ENCODE data around the gene PWP2. TPM values are rescaled to one million over a fixed set of nuclear protein-coding genes. Genes with fewer than 3 reads are reported as not detected.

PWP2 gene
- total and polyA plus RNA-seq, 11 donors, result 0.70 to 10.2 (median 5.0) TPM; not detected in 1

DNA sequence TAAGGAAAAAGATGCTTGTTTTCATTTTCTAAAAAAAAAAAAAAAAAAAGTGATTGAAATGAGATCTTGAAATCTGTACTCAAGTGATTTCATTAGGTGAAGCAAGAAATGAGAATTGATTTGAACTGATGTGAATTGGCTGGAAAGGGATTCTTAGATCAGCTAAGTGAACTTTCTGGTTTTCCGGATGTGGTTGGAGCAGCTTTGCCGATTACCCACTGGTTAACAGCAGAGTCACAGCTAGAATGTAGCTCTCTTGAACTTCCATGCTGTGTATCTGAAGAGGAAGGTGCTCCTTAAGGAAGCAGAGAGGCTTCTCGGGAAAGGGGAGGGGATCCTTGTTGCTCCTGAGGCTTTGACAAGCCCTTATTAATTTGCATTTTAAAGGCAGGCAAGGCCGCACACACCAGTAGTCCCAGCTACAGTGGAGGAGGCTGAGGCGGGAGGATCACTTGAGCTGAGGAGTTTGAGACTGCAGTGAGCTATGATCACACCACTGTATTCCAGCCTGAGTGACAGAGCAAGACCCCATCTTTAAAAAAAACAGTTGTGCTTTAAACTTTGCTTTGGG, 28.7 kb upstream of the PWP2 start:
- TF ChIP-seq, protein P1, sequence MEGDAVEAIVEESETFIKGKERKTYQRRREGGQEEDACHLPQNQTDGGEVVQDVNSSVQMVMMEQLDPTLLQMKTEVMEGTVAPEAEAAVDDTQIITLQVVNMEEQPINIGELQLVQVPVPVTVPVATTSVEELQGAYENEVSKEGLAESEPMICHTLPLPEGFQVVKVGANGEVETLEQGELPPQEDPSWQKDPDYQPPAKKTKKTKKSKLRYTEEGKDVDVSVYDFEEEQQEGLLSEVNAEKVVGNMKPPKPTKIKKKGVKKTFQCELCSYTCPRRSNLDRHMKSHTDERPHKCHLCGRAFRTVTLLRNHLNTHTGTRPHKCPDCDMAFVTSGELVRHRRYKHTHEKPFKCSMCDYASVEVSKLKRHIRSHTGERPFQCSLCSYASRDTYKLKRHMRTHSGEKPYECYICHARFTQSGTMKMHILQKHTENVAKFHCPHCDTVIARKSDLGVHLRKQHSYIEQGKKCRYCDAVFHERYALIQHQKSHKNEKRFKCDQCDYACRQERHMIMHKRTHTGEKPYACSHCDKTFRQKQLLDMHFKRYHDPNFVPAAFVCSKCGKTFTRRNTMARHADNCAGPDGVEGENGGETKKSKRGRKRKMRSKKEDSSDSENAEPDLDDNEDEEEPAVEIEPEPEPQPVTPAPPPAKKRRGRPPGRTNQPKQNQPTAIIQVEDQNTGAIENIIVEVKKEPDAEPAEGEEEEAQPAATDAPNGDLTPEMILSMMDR (IDR thresholded peaks at IDR 0.05), result no peak
- TF ChIP-seq POLR2A (IDR thresholded peaks at IDR 0.05), result no peak
- Histone ChIP-seq H3K9me3 (no peaks in the 10 kb centered on the region), H3K27ac (no peak overlapping the region), H3K36me3 (peaks cover 0 to 99% (median 96%) of the 10 kb centered on the region in 9 donors), H3K27me3 (no peaks in the 10 kb centered on the region), H3K4me3 (no peak overlapping the region), H3K4me1 (peaks cover 0 to 15% (median 11%) of the 10 kb centered on the region in 12 donors)
- 93 to 97% (median 95%) methylated on average over 5 of the region's 5 CpGs for WGBS, 4 donors
- ATAC-seq (no peak), DNase-seq (no peak)
- intact Hi-C loops (cut with DNase I), result loop anchor here in 1 of 10 donors (5.0 kb wide), 1 partner anchor 56 kb away; no protein-coding TSS in a partner anchor

DNA sequence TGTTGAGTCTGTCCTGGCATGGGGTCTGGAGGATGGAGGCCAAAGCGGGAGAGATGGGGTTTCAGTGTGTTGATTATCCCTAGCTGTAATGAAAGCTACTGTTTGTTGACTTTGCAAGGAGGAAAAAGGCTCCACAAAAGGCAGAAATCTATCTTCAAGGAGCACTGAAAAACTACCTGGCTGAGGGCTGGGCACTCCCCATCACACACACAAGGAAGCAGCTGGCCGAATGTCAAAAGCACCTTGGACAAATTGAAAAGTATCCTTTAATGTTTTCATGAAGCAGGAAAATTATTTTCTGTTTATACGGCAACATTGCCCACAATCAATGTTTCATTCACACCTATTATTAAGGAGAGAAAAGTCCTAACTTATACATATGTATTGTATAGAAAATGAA, 27.8 kb upstream of the PWP2 start:
- 93 to 97% (median 94%) methylated on average over 3 of the region's 3 CpGs for WGBS, 4 donors
- peaks cover 0 to 100% (median 92%) of the 10 kb centered on the region in 9 donors for H3K36me3 ChIP-seq
- no peak for ATAC-seq

DNA sequence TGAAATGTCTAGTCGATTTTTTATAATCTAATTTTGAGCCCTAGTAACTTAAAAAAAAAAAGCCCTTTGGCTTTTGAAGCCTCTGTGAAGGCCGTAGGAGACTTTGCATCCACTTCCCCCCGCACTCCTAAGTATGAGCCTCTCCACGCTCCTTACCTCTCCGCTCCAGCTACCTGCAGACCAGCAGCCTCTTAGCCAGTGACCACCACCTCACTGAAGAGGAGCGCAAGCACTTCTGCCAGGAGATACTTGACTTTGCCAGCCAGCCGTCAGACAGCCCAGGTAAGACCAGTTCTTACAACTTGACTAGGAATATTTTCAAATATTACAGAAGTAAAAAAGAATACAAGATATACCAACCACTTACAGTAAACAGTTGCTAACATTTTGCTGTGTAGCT, 27.4 kb upstream of the PWP2 start:
- Histone ChIP-seq H3K27me3 (no peaks in the 10 kb centered on the region), H3K4me1 (peaks cover 0 to 29% (median 24%) of the 10 kb centered on the region in 12 donors), H3K9me3 (no peaks in the 10 kb centered on the region), H3K27ac (no peak overlapping the region), H3K4me3 (no peak overlapping the region), H3K36me3 (peaks cover 0 to 99% (median 89%) of the 10 kb centered on the region in 9 donors)
- no peak for ATAC-seq
- 93 to 95% (median 93%) methylated on average over 7 of the region's 7 CpGs for WGBS, 4 donors
- TF ChIP-seq, protein P1 (IDR thresholded peaks at IDR 0.05), result no peak
- no peak for TF ChIP-seq POLR2A (IDR thresholded peaks at IDR 0.05)
- DNase-seq, result no peak
- intact Hi-C loops (cut with DNase I), result loop anchor here in 1 of 10 donors (5.0 kb wide), 1 partner anchor 58 kb away; no protein-coding TSS in a partner anchor

More for the DNA sequence above, 27.8 kb upstream of the PWP2 start:
- no peak for TF ChIP-seq POLR2A (IDR thresholded peaks at IDR 0.05)
- TF ChIP-seq, protein P1 (IDR thresholded peaks at IDR 0.05), result no peak
- intact Hi-C loops (cut with DNase I), result loop anchor here in 1 of 10 donors (5.0 kb wide), 1 partner anchor 57 kb away; no protein-coding TSS in a partner anchor
- H3K4me1 ChIP-seq, result peaks cover 0 to 25% (median 20%) of the 10 kb centered on the region in 12 donors
- DNase-seq, result no peak
- H3K9me3 ChIP-seq, result no peaks in the 10 kb centered on the region
- H3K27me3 ChIP-seq, result no peaks in the 10 kb centered on the region
- no peak overlapping the region for H3K4me3 ChIP-seq
- H3K27ac ChIP-seq, result no peak overlapping the region

DNA sequence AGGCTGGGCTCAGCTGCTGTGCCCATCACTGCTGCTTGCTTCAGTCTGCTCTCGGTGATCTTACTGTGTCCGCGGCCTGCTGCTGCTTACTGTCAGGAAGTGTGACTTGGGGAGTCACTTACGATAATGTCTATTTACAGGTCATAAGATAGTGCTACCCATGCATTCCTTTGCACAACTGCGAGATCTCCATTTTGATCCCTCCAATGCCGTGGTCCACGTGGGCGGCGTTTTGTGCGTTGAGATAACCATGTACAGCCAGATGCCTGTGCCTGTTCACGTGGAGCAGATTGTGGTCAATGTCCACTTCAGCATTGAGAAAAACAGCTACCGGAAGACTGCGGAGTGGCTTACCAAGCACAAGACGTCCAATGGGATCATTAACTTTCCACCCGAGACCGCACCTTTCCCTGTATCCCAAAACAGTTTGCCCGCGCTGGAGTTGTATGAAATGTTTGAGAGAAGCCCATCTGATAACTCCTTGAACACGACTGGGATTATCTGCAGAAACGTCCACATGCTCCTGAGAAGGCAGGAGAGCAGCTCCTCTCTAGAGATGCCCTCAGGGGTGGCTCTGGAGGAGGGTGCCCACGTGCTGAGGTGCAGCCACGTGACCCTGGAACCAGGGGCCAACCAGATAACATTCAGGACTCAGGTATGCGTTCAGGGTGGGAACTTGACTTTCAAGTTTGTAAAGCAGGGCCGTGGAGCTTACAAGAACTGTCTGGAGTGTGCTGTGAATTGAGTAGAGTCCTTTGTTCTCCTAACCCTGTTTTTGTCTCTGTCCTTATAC, 24.4 kb upstream of the PWP2 start:
- ATAC-seq (no peak), DNase-seq (no peak)
- TF ChIP-seq POLR2A (IDR thresholded peaks at IDR 0.05), result no peak
- TF ChIP-seq, protein P1 (IDR thresholded peaks at IDR 0.05), result no peak
- peak overlapping the region; percentile 4 to 90 (median 81) for H3K27ac ChIP-seq
- H3K27me3 ChIP-seq, result no peaks in the 10 kb centered on the region
- H3K4me3 ChIP-seq, result peak overlapping the region in 1 of 12 donors; percentile 17
- H3K36me3 ChIP-seq, result peaks cover 0 to 100% (median 77%) of the 10 kb centered on the region in 9 donors
- WGBS, 4 donors, result 59 to 69% (median 66%) methylated on average over 24 of the region's 24 CpGs
- intact Hi-C loops (cut with DNase I), result no loop called here
- H3K9me3 ChIP-seq, result no peaks in the 10 kb centered on the region
- H3K4me1 ChIP-seq, result peaks cover 3 to 58% (median 52%) of the 10 kb centered on the region in 12 donors
